GM23338 (cell line): ENCODE results near the gene NUP42. TPM values are rescaled to one million over a fixed set of nuclear protein-coding genes. Genes with fewer than 3 reads are reported as not detected.

Experiments used
- ATAC-seq: fragments of 200-7000 bp; cut with Tn5 transposase; 3 replicates; pipeline ENCODE4 v1.9.1; 2020
- DNase-seq: peaks from one replicate; pipeline ENCODE4 v3.0.0-alpha.2; 2015; ENCODE audit warnings: low spot score
- H2AFZ ChIP-seq: fragments of 200-600 bp; sonication (generic); 2 replicates; pipeline ENCODE4 v1.8.0; 2016; ENCODE audit warnings: antibody characterized with exemption, mild to moderate bottlenecking, moderate library complexity
- H3F3A ChIP-seq: fragments of 200-600 bp; sonication (generic); replicated peaks from 2 replicates; pipeline ENCODE4 v1.8.0; 2017; ENCODE audit warnings: antibody characterized with exemption, mixed run types, low read depth
- H3K27ac ChIP-seq: fragments of 200-600 bp; sonication (generic); 2 replicates; pipeline ENCODE4 v1.6.1; 2016; ENCODE audit warnings: low read depth
- H3K27me3 ChIP-seq: fragments of 200-600 bp; sonication (generic); 2 replicates; pipeline ENCODE4 v1.8.0; 2016; ENCODE audit warnings: mild to moderate bottlenecking, mixed run types, moderate library complexity; ENCODE audit not compliant: insufficient read depth
- H3K36me3 ChIP-seq: fragments of 200-600 bp; sonication (generic); 2 replicates; pipeline ENCODE4 v1.8.0; 2016; ENCODE audit warnings: mild to moderate bottlenecking; ENCODE audit not compliant: insufficient read depth
- H3K4me1 ChIP-seq: fragments of 200-600 bp; sonication (generic); 2 replicates; pipeline ENCODE4 v1.8.0; 2016; ENCODE audit warnings: mild to moderate bottlenecking, moderate library complexity; ENCODE audit not compliant: insufficient read depth
- H3K4me2 ChIP-seq: fragments of 200-600 bp; sonication (generic); 2 replicates; pipeline ENCODE4 v1.7.1; 2017; ENCODE audit warnings: mixed run types
- H3K4me3 ChIP-seq: fragments of 200-600 bp; sonication (generic); 2 replicates; pipeline ENCODE4 v1.6.1; 2016; ENCODE audit warnings: mixed run types
- H3K79me2 ChIP-seq: fragments of 200-600 bp; sonication (generic); replicated peaks from 2 replicates; pipeline ENCODE4 v1.8.0; 2017; ENCODE audit warnings: mild to moderate bottlenecking; ENCODE audit not compliant: insufficient read depth
- H3K9me2 ChIP-seq: fragments of 200-600 bp; sonication (generic); 2 replicates; pipeline ENCODE4 v1.8.0; 2017; ENCODE audit not compliant: insufficient read depth
- H4K20me1 ChIP-seq: fragments of 200-600 bp; sonication (generic); replicated peaks from 2 replicates; pipeline ENCODE4 v1.8.0; 2017; ENCODE audit warnings: mild to moderate bottlenecking; ENCODE audit not compliant: insufficient read depth
- H3K27ac Mint-ChIP-seq: 2 replicates; pipeline ENCODE4 v1.8.0; 2020; ENCODE audit warnings: inconsistent platforms, mild to moderate bottlenecking, moderate library complexity, mixed read lengths
- H3K27me3 Mint-ChIP-seq: 3 replicates; pipeline ENCODE4 v1.8.0; 2022; ENCODE audit warnings: low read depth, mild to moderate bottlenecking, moderate library complexity, mixed read lengths, inconsistent platforms; ENCODE audit not compliant: insufficient read depth, poor library complexity
- H3K36me3 Mint-ChIP-seq: 3 replicates; pipeline ENCODE4 v1.8.0; 2021; ENCODE audit warnings: low read depth, mild to moderate bottlenecking, inconsistent platforms, moderate library complexity, mixed read lengths
- H3K4me1 Mint-ChIP-seq: 3 replicates; pipeline ENCODE4 v1.8.0; 2020; ENCODE audit warnings: mild to moderate bottlenecking, inconsistent platforms, mixed read lengths
- H3K4me3 Mint-ChIP-seq: 3 replicates; pipeline ENCODE4 v1.8.0; 2021; ENCODE audit warnings: moderate library complexity, mild to moderate bottlenecking, inconsistent platforms, mixed read lengths
- H3K9me3 Mint-ChIP-seq: 3 replicates; pipeline ENCODE4 v1.8.0; 2020; ENCODE audit warnings: moderate library complexity, mild to moderate bottlenecking, inconsistent platforms, mixed read lengths
- CREB1 ChIP-seq: fragments of 250-450 bp; sonication (Bioruptor Pico); IDR thresholded peaks from 2 replicates; pipeline ENCODE4 v1.5.0; 2020; ENCODE audit warnings: low read depth, mild to moderate bottlenecking, moderate library complexity
- CTCF ChIP-seq, 2 experiments: fragments of 200-600 bp in 1 of 2; sonication (generic) in 1 of 2; conservative IDR thresholded peaks; 2 replicates each; pipeline versions ENCODE4 v1.5.1 to v1.6.1; 2016 to 2017; ENCODE audit warnings: antibody characterized with exemption in 2 of 2, low read depth in 2 of 2, mild to moderate bottlenecking in 2 of 2, moderate library complexity in 1 of 2
- ETS1 ChIP-seq: IDR thresholded peaks from 2 replicates; pipeline ENCODE4 v1.6.1; 2016; ENCODE audit warnings: antibody characterized with exemption
- EZH2 ChIP-seq: fragments of 200-600 bp; sonication (generic); IDR thresholded peaks from one replicate; pipeline ENCODE4 v1.8.0; 2017; ENCODE audit warnings: antibody characterized with exemption, mild to moderate bottlenecking, low read depth; ENCODE audit not compliant: unreplicated experiment
- EZH2phosphoT487 ChIP-seq: fragments of 200-600 bp; sonication (generic); IDR thresholded peaks from one replicate; pipeline ENCODE4 v1.8.1; 2018; ENCODE audit warnings: antibody characterized with exemption; ENCODE audit not compliant: unreplicated experiment
- JUNB ChIP-seq: IDR thresholded peaks from one replicate; pipeline ENCODE4 v1.6.1; 2016; ENCODE audit warnings: antibody characterized with exemption; ENCODE audit not compliant: unreplicated experiment
- NANOG ChIP-seq: IDR thresholded peaks from 2 replicates; pipeline ENCODE4 v1.6.1; 2016; ENCODE audit warnings: antibody characterized with exemption, borderline replicate concordance
- POLR2AphosphoS5 ChIP-seq: IDR thresholded peaks from 2 replicates; pipeline ENCODE4 v1.6.1; 2016; ENCODE audit warnings: antibody characterized with exemption, low read depth
- STAT1 ChIP-seq: IDR thresholded peaks from one replicate; pipeline ENCODE4 v1.6.1; 2016; ENCODE audit warnings: antibody characterized with exemption; ENCODE audit not compliant: unreplicated experiment
- ZNF114 ChIP-seq: fragments of 250-450 bp; sonication (Bioruptor Pico); IDR thresholded peaks from 2 replicates; pipeline ENCODE4 v1.5.0; 2020; ENCODE audit warnings: mild to moderate bottlenecking, moderate library complexity
- ZNF331 ChIP-seq: fragments of 250-450 bp; sonication (Bioruptor Pico); IDR thresholded peaks from 2 replicates; pipeline ENCODE4 v1.5.0; 2020; ENCODE audit warnings: low read depth, mild to moderate bottlenecking, moderate library complexity
- ZNF462 ChIP-seq: fragments of 250-450 bp; sonication (Bioruptor Pico); IDR thresholded peaks from 2 replicates; pipeline ENCODE4 v1.5.0; 2020; ENCODE audit warnings: mild to moderate bottlenecking, moderate library complexity
- polyA plus RNA-seq: library from polyadenylated mRNA; unstranded; fragments of >200 nt; fragmentation: Nextera tagmentation; extraction: Ambion mirVana; gene quantifications from 2 replicates; pipeline ENCODE4 v1.2.1, GENCODE V29; 2016
- total RNA-seq: library from RNA; depleted of rRNA; stranded (reverse); fragments of >200 nt; shearing (Covaris generic); gene quantifications from 2 replicates; pipeline ENCODE4 v1.2.3, GENCODE V29; 2014
- TF ChIP-seq, protein P1 (sequence below): IDR thresholded peaks from one replicate; pipeline ENCODE4 v1.6.1; 2018; ENCODE audit warnings: antibody characterized with exemption; ENCODE audit not compliant: unreplicated experiment

NUP42 gene
- total and polyA plus RNA-seq, 2 experiments from 2014 or later, result 39.1 to 42.7 TPM

- Histone ChIP-seq H3K27me3 (no peaks in the 10 kb centered on the region), H4K20me1 (peaks cover 5% of the 10 kb centered on the region; the same call in 1 of the 2 replicates), H3F3A (no peaks in the 10 kb centered on the region), H3K27ac (no peak overlapping the region), H3K4me3 (no peak overlapping the region), H3K4me1 (no peaks in the 10 kb centered on the region), H3K36me3 (peaks cover 19% of the 10 kb centered on the region), H3K4me2 (no peak overlapping the region), H2AFZ (no peak overlapping the region), H3K79me2 (no peaks in the 10 kb centered on the region), H3K9me2 (no peaks in the 10 kb centered on the region)
- H3K27me3 Mint-ChIP-seq, result peaks cover 2% of the 10 kb centered on the region
- ATAC-seq, result no peak
- peaks cover 62% of the 10 kb centered on the region for H3K36me3 Mint-ChIP-seq
- no peak for TF ChIP-seq ZNF462 (CRISPR knock-in tag)
- TF ChIP-seq POLR2AphosphoS5, result no peak
- no peak for TF ChIP-seq EZH2
- no peak for TF ChIP-seq CTCF (conservative IDR thresholded peaks at IDR 0.05; ENCODE audit: low read depth in 2 of 2)
- TF ChIP-seq, protein P1, sequence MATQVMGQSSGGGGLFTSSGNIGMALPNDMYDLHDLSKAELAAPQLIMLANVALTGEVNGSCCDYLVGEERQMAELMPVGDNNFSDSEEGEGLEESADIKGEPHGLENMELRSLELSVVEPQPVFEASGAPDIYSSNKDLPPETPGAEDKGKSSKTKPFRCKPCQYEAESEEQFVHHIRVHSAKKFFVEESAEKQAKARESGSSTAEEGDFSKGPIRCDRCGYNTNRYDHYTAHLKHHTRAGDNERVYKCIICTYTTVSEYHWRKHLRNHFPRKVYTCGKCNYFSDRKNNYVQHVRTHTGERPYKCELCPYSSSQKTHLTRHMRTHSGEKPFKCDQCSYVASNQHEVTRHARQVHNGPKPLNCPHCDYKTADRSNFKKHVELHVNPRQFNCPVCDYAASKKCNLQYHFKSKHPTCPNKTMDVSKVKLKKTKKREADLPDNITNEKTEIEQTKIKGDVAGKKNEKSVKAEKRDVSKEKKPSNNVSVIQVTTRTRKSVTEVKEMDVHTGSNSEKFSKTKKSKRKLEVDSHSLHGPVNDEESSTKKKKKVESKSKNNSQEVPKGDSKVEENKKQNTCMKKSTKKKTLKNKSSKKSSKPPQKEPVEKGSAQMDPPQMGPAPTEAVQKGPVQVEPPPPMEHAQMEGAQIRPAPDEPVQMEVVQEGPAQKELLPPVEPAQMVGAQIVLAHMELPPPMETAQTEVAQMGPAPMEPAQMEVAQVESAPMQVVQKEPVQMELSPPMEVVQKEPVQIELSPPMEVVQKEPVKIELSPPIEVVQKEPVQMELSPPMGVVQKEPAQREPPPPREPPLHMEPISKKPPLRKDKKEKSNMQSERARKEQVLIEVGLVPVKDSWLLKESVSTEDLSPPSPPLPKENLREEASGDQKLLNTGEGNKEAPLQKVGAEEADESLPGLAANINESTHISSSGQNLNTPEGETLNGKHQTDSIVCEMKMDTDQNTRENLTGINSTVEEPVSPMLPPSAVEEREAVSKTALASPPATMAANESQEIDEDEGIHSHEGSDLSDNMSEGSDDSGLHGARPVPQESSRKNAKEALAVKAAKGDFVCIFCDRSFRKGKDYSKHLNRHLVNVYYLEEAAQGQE, result no peak
- TF ChIP-seq EZH2phosphoT487, result no peak
- TF ChIP-seq STAT1, result no peak
- TF ChIP-seq ZNF331 (CRISPR knock-in tag), result no peak
- no peak for TF ChIP-seq ZNF114 (CRISPR knock-in tag)
- no peak for TF ChIP-seq CREB1
- TF ChIP-seq NANOG, result no peak
- TF ChIP-seq JUNB, result no peak
- TF ChIP-seq ETS1, result no peak
- no peaks in the 10 kb centered on the region for H3K9me3 Mint-ChIP-seq
- no peak for DNase-seq
- no peak overlapping the region; the same call in 1 of the 2 replicates for H3K27ac Mint-ChIP-seq
- no peaks in the 10 kb centered on the region for H3K4me1 Mint-ChIP-seq
- no peak overlapping the region for H3K4me3 Mint-ChIP-seq
These were observed 14.5 kb downstream of the NUP42 start for GRCh38 chr7:23196306-23196705.
